SW 1271 (cell line): Measurements from ENCODE around the gene SPDYC.
A peak's percentile ranks its signal among the peaks of the same experiment; 100 is the strongest.
"Not testable (repeated sequence)": the region's sequence is repeated elsewhere in the genome, so short reads cannot be mapped to it uniquely, and the experiment has no call there.

Experiments used
- DNase-seq, 2 experiments: peaks; one replicate each; lab custom pipeline; 2025; lab: John Stamatoyannopoulos, UW

Gene SPDYC

DNA sequence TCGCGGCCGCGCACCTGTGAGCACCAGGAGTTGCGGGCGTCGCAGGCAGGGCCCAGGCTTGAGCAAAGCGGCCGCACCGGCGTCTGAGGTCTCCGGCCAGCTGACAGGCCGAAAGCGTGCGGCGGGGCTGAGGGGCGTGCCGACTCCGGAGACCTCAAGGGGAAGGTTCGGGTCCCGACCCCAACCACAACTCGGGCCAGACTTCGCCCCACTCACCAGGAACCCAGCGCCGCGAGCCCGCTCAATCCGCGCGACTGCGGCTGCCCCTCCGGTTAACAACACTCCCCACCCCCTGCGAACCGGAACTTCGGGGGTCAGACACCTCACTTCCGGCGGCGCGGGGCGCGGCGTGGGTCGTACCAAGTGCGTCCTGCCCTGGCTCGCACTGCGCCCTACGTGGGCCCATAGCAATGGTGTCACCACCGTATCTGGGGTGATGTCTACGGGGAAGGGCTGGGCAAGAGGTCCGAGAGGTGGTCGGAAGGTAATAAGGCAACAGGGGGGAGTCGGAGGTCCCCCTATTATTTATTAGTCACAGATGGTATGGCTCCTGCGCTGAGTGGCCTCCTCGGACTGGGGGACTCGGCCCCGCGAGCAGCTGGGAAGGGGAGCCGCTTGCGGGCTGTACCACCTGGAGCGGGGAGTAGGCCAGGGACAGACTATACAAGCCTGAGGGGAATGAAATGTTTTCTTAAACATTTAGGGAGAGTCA, 35.6 kb upstream of the SPDYC start, which contains the start of gene SYVN1:
Gene SYVN1 (minus strand): TSS at position 280 of the 712 bp plus-strand sequence. CDS start 918 bp downstream, outside the sequence.
- peak; percentile 65 to 93 for DNase-seq

DNA sequence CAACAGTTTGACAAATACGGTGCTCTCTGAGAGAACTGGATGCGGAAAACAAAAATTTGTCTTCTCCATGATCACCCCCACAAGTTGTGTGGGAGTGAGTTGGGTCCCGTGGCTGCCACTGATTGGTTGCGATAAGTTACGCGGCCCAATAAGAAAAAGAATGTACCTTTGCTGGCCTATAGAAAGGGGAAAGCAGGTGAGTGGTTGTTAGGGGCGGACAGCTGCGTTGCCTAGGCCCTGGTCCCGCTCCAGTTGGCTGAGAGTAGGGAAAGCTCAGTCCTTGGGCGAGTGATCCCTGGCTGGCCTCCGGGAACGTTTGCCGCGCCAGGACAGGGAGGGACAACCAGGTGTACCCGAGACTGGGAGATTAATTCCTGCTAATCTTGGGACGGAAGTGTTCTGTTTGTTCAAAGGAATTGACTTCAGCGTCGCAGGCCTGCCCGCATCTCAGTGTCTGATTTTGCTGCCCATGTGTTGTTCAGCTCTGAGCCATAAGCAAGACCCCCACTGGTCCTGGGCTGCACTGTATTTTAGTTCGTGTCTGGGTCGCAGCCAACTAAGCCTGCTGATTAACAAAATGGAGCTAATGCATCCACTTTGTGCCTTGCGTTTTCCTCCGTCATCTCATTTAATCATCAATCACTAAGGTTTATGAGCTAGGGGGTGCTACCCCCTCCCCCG, 34.9 kb upstream of the SPDYC start:
- DNase-seq = peak; percentile 94 to 98

DNA sequence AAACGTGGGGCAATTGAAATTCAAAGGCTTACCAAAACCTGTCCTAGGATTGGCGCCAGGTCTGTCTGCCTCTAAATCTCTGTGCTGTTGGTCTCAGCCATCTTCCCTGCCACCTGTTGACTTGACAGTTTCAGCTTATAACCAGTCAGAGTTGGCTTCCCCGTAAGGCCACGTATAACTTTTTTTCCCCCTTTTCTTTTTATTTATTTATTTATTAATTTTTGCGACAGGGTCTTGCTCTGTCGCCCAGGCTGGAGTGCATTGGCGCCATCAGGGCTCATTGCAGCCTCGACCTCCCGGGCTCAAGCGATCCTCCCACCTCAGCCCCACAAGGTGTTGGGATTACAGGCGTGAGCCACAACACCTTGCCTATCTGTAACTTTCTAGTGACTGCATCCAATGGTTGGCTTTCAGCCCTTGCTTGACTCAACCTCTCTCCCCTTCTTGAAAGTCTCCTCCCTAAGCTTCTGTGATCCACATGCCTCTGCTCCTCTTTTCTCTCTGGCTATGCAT, 34.3 kb upstream of the SPDYC start:
- DNase-seq = no peak

GRCh38 chr11:65136515-65137096, 33.4 kb upstream of the SPDYC start:
- no peak for DNase-seq

DNA sequence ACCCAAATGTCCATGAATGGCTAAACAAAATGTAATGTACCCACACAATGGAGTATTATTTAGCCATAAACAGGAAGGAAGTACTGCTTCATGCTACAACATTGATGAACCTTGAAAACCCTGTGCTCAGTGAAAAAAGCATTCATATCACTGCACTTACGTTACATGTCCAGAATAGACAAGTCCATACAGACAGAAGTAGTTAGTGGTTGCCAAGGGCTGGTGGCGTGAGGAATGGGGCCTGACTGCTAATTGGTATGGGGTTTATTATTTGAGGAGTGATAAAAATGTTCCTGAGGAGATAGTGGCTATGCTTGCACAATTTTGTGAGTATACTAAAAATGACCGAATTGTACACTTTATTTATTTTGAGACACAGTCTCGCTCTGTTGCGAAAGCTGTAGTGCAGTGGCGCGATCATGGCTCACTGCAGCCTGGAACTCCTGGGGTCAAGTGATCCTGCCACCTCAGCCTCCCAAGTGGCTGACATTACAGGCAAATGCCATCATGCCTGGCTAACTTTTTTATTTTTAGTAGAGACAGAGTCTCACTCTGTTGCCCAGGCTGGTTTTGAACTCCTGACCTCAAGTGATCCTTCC, 28.0 kb upstream of the SPDYC start:
- no peak for DNase-seq

DNA sequence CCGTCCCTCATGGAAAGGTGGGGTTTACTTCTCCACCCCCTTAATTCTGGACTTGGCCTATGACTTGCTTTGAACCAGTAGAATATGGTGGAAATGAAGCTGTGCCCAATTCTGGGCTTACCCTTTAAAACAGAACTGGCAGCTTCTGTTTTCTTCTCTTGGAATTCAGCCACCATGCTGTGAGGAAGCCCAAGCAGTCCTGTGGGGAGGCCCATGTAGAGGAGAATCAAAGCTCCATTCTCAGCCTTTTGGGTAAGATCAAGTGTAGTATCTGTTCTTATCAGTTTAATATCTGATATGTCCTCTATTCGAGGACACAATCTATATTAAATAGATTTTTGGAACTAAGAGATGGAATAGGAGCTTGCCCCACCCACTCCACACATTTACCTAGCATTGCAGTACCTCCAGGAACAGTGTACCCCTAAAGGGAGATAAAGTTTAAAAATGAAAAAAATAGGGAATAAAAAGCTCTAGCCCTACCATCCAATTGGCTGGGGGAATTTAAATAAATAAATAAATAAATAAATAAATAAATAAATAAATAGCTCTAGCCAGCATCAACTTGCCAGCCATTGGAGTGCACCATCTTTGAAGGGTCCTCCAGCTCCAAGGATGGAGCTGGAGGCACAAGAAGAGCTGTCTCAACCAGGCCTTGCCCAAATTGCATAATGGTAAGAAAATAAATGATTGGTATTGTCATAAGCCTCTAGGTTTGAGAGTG, 22.5 kb upstream of the SPDYC start:
- no peak for DNase-seq

GRCh38 chr11:65148657-65149056, 21.4 kb upstream of the SPDYC start:
- DNase-seq = no peak

- DNase-seq = not testable (repeated sequence)
Observed at GRCh38 chr11:65150131-65150508, 19.9 kb upstream of the SPDYC start.

- DNase-seq = peak; percentile 64 to 83
Observed at GRCh38 chr11:65150509-65151299, 19.3 kb upstream of the SPDYC start.

DNA sequence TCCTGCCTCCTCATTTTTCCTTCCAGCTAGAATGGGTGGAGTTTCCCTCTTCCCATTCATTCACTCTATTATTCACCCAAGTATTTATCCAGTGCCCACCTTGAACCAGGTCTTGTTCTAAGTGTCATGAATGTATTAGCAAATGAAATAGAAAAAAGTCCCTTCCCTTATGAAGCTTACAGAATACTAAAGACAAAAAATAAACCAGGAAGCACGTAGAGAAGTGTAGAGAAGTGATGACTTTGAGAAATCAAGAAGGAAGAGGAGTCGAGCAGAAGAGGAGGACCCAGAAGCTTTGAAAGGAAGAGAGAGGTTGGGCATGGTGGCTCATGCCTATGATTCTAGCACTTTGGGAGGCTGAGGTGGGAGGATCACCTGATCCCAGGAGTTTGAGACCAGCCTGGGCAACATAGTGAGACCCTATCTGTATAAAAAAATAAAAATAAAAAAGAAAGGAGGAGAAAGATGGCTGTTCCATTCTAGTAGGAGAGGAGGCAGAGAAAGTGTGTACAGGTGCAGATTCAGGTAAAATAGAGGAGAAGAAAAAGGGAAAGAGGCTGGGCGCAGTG, 18.6 kb upstream of the SPDYC start:
- DNase-seq = no peak

- no peak for DNase-seq
Observed at GRCh38 chr11:65152122-65152521, 17.9 kb upstream of the SPDYC start.

- no peak for DNase-seq
Observed at GRCh38 chr11:65156256-65156655, 13.8 kb upstream of the SPDYC start.

DNA sequence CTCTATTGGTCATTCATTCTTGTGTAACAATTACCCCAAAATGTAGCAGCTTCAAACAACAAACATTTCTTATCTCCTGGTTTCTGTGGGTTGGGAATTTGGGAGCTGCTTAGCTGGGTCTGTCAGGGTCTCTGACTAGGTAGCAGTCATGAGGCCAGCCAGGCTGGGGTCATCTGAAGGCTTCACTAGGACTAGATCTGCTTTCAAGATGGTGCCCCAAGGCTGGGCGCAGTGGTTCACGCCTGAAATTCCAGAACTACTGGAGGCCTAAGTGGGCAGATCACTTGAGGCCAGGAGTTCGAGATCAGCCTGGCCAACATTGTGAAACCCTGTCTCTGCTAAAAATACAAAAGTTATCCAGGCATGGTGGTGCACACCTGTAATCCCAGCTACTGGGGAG, 13.1 kb upstream of the SPDYC start:
- no peak for DNase-seq

- no peak for DNase-seq
Observed at GRCh38 chr11:65157336-65157735, 12.7 kb upstream of the SPDYC start.

DNA sequence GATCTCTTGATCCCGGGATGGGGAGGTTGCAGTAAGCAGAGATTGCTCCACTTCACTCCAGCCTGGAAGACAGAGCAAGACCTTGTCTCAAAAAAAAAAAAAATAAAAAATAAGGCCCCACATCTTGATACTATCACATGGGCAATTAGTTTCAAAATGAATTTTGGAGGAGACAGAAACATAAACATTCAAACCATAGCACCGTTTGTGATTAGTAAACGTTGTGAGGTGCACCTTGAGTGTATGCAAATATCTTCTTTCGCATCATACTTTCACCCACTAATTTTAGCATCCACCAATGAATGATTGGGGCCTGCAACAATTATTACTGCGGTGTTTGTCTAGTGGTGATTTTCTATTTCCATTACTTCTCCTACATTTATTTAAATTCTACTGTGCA, 11.0 kb upstream of the SPDYC start:
- no peak for DNase-seq

GRCh38 chr11:65160643-65161042, 9.4 kb upstream of the SPDYC start:
- no peak for DNase-seq

DNA sequence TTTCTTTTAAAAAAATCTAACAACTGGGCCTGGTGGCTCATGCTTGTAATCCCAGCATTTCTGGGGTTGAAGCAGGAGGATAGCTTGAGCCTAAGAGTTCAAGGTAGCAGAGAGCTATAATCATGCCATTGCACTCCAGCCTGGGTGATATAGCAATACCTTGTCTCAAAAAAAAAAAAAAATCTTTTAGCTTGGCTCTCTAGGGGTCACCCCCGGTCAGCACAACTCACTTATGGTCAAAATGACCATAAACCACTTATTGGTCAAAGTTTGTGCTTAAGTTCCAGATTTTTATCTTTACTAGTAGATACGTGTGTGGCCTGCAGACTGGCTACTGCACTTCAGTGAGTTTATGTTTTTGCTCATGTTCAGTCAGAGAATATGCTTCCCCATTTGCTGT, 6.3 kb upstream of the SPDYC start:
- no peak for DNase-seq

- no peak for DNase-seq
Observed at GRCh38 chr11:65165410-65166317, 4.4 kb upstream of the SPDYC start.

GRCh38 chr11:65166893-65167292, 3.1 kb upstream of the SPDYC start:
- DNase-seq = no peak

DNA sequence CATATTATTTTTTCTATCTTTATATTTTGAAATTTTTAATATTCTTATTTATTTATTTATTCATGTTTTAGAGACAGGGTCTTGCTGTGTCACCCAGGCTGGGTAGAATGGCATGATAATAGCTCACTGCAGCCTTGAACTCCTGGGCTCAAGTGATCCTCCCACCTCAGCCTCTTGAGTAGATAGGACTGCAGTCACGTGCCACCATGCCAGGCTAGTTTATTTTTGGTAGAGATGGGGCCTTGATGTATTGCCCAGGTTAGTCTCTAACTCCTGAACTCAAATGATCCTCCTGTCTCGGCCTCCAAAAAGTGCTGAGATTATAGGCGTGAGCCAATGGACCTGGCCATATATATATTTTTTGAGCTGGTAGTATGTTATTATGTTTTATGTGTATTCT, 2.4 kb upstream of the SPDYC start:
- DNase-seq = no peak
